ENCODE results near the gene SLIT1.

The SLIT1 gene

DNA sequence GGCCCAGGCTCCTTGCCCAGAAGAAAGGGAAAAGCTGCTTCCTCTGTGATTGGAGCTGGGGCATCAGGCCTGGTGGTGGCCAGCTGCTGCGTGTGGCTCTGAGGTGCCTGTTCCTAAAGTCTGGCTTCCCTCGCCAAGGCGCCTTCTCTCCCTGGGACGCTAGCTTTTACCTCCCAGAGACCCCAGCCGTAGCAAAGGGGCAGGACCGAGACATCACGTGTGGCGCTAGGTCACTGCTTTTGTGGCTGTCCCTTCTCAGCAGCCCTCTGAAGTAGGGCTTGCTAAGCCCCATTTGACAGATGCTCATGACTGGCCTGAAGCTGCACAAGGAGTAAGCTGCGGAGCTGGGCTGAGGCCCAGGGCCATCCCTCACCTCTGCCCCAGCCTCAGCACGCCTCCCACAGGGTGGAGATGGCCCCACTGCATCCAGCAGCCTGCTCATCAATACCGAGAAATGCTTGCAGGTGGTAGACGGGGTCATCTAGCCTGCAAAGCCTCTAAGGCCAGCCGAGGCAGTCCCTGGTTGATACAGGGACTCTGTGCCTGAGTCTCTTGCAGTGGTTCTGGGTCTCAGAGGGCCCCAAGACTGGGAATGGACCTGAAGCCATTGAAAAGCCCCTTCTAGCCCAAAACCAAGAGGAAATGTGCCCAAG, 182.5 kb downstream of the SLIT1 start:
- TF ChIP-seq TAF1 (IDR thresholded peaks at IDR 0.05; ENCODE audit: borderline replicate concordance, insufficient read depth, low read length) (no peak), POLR2AphosphoS5 (IDR thresholded peaks at IDR 0.05; ENCODE audit: low read depth, low read length) (no peak), FOXP2 (optimal IDR thresholded peaks at IDR 0.05; ENCODE audit: borderline replicate concordance, extremely low read depth, extremely low read length, insufficient read depth) (no peak), SIN3A (IDR thresholded peaks at IDR 0.05; ENCODE audit: borderline replicate concordance, insufficient read depth, low read length) (no peak)
- TF ChIP-seq, protein P1, sequence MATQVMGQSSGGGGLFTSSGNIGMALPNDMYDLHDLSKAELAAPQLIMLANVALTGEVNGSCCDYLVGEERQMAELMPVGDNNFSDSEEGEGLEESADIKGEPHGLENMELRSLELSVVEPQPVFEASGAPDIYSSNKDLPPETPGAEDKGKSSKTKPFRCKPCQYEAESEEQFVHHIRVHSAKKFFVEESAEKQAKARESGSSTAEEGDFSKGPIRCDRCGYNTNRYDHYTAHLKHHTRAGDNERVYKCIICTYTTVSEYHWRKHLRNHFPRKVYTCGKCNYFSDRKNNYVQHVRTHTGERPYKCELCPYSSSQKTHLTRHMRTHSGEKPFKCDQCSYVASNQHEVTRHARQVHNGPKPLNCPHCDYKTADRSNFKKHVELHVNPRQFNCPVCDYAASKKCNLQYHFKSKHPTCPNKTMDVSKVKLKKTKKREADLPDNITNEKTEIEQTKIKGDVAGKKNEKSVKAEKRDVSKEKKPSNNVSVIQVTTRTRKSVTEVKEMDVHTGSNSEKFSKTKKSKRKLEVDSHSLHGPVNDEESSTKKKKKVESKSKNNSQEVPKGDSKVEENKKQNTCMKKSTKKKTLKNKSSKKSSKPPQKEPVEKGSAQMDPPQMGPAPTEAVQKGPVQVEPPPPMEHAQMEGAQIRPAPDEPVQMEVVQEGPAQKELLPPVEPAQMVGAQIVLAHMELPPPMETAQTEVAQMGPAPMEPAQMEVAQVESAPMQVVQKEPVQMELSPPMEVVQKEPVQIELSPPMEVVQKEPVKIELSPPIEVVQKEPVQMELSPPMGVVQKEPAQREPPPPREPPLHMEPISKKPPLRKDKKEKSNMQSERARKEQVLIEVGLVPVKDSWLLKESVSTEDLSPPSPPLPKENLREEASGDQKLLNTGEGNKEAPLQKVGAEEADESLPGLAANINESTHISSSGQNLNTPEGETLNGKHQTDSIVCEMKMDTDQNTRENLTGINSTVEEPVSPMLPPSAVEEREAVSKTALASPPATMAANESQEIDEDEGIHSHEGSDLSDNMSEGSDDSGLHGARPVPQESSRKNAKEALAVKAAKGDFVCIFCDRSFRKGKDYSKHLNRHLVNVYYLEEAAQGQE (IDR thresholded peaks at IDR 0.05; ENCODE audit: insufficient read depth in 1 of 2, low read depth in 2 of 2, low read length in 2 of 2): no peak

DNA sequence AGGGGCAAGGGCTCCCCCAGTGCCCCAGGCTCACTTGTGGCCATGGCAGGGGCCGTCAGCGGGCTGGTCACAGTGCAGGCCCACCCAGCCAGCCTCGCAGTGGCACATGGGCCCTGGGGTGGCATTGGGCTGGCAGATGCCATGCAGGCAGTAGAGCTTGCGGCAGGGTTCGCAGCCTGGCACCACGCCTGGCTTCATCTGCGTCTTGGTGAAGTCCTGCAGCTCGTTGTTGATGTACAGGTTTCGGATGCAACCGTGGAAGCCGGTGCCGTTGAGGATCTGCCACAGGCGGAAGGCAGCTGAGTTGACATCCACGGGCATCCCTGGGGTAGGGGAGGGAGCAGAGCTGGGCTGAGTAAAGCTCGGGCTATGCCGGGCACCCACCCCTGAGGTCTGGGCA, 183.1 kb downstream of the SLIT1 start:
- no peak for TF ChIP-seq FOXP2 (optimal IDR thresholded peaks at IDR 0.05; ENCODE audit: borderline replicate concordance, extremely low read depth, extremely low read length, insufficient read depth)
- TF ChIP-seq, protein P1 (IDR thresholded peaks at IDR 0.05; ENCODE audit: insufficient read depth in 1 of 2, low read depth in 2 of 2, low read length in 2 of 2): no peak
- no peak for TF ChIP-seq TAF1 (IDR thresholded peaks at IDR 0.05; ENCODE audit: borderline replicate concordance, insufficient read depth, low read length)
- no peak for TF ChIP-seq SIN3A (IDR thresholded peaks at IDR 0.05; ENCODE audit: borderline replicate concordance, insufficient read depth, low read length)
- TF ChIP-seq POLR2AphosphoS5 (IDR thresholded peaks at IDR 0.05; ENCODE audit: low read depth, low read length): no peak

DNA sequence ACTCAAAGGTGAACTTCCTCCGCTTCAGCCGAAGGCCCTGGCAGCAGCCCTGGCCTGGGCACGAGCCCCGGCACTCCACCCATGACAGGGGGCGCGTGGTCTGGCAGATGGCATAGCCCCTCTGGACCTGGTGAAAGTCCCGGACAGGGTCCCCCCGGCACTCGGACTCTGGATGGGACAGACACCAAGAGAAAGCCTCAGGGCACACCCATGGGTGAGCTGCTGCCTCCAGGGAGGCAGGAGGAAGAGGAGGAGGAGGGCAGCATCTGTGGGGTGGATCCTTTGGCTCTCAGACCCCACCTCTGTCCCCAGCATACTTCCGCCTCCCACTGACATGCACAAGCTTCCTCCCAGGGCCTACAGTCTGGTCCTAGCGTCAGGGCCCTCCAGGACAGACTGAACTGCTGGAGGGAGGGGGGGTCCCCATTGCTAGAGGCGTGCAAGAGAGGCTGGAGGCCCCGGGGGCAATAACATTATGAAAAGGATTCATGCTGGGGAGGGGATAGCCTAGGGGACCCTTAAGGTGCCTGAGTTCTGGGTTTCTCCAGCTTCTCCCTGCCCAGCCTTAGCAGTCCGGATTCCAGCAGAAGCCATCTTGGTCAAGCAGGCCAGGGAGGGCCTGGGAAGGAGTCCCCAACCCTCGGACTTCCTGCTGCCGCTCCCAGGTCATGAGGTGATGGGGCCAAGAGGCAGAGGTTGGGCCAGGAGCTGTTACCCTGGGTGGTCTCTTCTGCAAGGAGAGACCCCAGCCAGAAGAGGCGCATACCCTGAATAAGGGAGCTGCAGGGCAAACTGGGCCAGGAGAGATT, 184.4 kb downstream of the SLIT1 start:
- TF ChIP-seq POLR2AphosphoS5 (IDR thresholded peaks at IDR 0.05; ENCODE audit: low read depth, low read length): no peak
- TF ChIP-seq TAF1 (IDR thresholded peaks at IDR 0.05; ENCODE audit: borderline replicate concordance, insufficient read depth, low read length): no peak

DNA sequence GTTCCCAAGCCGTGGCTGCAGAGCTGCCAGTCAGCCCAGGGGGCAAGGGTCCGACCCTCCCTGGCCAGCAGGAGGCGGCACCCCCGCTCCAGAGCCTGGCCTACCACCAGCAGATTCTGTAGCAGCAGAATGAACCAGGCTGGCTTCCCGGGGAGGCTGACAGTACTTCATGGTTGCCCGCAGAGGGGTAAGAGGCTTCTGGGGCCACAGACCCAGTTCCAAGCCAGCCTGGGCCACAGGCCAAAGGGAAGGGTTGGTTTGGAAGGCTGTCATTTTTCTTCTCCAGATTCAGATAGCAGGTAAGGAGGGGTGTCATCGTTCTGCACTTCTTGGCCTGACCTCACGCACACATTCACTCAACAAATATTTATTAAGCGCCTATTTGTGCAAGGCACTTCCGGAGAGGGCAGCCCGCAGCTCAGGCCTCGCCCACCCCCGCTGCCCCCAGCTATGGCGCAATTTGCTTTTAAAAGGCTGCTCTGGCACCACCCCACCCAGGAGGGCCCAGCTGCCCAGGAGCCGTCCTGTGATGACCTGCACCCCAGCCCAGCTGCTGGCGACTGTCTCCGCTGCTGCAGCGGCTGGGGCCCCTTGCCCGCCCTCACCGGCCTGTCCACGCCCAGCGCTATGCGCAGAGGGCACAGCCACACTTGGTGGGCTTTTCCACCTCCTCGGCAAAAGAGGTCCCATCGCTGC, 185.1 kb downstream of the SLIT1 start:
- no peak for TF ChIP-seq FOXP2 (optimal IDR thresholded peaks at IDR 0.05; ENCODE audit: borderline replicate concordance, extremely low read depth, extremely low read length, insufficient read depth)
- TF ChIP-seq, protein P1 (IDR thresholded peaks at IDR 0.05; ENCODE audit: insufficient read depth in 1 of 2, low read depth in 2 of 2, low read length in 2 of 2): no peak
- TF ChIP-seq TAF1 (IDR thresholded peaks at IDR 0.05; ENCODE audit: borderline replicate concordance, insufficient read depth, low read length): no peak
- TF ChIP-seq POLR2AphosphoS5 (IDR thresholded peaks at IDR 0.05; ENCODE audit: low read depth, low read length): no peak
- no peak for TF ChIP-seq SIN3A (IDR thresholded peaks at IDR 0.05; ENCODE audit: borderline replicate concordance, insufficient read depth, low read length)

DNA sequence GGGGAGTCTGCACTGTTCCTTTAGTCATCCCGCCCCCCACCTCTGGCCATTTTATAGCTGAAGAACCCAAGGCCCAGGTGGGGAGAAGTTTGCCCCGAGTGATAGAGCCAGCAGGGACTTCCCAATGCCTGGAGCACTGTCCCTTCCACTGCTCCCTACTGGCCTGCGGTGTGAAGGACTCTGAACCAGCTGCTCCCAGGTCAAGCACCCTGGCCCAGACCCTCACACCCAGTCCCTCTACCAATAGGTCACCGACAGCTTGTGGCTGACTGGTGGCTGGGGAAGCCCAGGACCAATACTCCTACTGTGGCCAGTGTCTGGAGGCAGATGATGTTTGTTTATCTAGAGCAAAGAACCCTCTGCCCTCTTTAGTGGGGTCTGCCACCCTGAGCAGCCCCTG, 185.8 kb downstream of the SLIT1 start:
- TF ChIP-seq POLR2AphosphoS5 (IDR thresholded peaks at IDR 0.05; ENCODE audit: low read depth, low read length): no peak

DNA sequence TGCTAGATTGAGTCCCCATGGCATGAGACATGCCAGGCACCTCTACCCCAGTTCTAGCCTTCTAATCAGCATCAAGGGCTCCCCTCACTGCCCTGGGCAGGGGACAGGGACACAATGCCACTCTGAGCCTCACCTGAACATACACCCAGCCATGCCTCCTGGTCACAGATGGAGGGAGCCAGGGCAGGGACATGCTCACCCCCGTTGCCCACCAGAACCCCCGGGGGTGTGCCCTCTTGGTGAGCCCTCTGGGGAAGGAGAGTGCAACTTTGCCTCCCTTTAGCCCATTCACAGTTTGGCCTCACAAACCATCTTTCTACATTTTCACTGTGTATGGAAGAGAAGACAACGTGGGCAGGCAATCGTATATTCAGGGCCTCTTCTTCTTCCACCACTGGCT, 186.4 kb downstream of the SLIT1 start:
- no peak for TF ChIP-seq FOXP2 (optimal IDR thresholded peaks at IDR 0.05; ENCODE audit: borderline replicate concordance, extremely low read depth, extremely low read length, insufficient read depth)
- TF ChIP-seq TAF1 (IDR thresholded peaks at IDR 0.05; ENCODE audit: borderline replicate concordance, insufficient read depth, low read length): no peak
- TF ChIP-seq, protein P1 (IDR thresholded peaks at IDR 0.05; ENCODE audit: insufficient read depth in 1 of 2, low read depth in 2 of 2, low read length in 2 of 2): no peak
- TF ChIP-seq SIN3A (IDR thresholded peaks at IDR 0.05; ENCODE audit: borderline replicate concordance, insufficient read depth, low read length): no peak
- TF ChIP-seq POLR2AphosphoS5 (IDR thresholded peaks at IDR 0.05; ENCODE audit: low read depth, low read length): no peak
